A549 treated with ZK216348 at 1 μM for 4 hours (cell line): ENCODE measurements around the gene CTDSPL. TPM values are rescaled to one million over a fixed set of nuclear protein-coding genes. Genes with fewer than 3 reads are reported as not detected.

Experiments
- total RNA-seq: library from RNA; stranded (reverse); fragments of 200-300 nt; extraction: Qiagen RNA extraction; gene quantifications from 5 replicates; pipeline ENCODE4 v1.2.3, GENCODE V29; 2022; ENCODE audit warnings: low read depth

The CTDSPL gene, protein sequence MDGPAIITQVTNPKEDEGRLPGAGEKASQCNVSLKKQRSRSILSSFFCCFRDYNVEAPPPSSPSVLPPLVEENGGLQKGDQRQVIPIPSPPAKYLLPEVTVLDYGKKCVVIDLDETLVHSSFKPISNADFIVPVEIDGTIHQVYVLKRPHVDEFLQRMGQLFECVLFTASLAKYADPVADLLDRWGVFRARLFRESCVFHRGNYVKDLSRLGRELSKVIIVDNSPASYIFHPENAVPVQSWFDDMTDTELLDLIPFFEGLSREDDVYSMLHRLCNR
- total RNA-seq, result 10.2 to 14.7 TPM (median 13.3 TPM) in 5 replicates

DNA sequence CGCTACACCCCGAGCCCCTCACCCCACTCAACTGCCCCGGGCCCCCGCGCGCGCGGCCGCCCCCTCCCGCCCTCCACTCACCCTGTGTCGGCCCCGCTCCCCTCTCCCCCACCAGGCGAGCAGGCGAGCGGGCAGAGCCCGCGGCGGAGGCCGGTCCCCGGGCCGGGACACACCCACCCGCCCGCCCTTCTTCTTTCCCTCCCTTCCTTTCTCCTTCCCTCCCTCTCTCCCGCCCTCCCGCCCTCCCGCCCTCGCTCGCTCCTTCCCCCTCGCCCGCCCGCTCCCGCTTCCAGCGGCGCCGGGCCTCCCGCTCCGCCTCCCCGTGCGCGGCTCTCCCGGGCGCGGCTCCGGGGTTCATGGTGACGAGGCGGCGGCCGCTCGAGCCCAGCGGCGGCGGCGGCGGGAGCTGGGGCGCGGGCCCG, at the start of gene CTDSPL:
Gene CTDSPL, plus strand, starts transcription at position 261 of the 422 bp plus-strand sequence. CDS start 320 bp downstream, outside the sequence.

DNA sequence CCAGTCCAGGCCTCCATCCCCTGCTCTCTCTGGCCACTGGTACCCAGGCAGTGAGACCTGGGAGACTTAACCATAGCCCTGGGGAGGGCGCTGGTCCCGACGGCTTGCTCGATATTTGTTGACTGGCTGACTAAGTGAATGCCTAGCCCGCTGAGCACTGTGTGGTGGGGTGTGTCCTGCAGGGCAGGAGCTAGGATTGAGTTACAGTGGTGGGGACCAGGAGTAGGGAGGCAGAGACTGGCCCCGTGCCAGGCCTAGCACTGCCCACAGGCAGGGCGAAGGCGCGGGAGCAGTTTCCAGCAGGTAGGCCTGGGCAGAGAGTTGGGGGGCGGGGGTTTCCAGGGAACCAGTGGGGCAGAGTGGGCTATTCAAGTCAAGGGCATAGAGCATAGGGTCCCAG, 128.8 kb downstream of the CTDSPL start, which contains the start of gene VILL:
Gene VILL, plus strand, starts transcription at position 260 of the 400 bp plus-strand sequence. CDS start 2,887 bp downstream, outside the sequence.

DNA sequence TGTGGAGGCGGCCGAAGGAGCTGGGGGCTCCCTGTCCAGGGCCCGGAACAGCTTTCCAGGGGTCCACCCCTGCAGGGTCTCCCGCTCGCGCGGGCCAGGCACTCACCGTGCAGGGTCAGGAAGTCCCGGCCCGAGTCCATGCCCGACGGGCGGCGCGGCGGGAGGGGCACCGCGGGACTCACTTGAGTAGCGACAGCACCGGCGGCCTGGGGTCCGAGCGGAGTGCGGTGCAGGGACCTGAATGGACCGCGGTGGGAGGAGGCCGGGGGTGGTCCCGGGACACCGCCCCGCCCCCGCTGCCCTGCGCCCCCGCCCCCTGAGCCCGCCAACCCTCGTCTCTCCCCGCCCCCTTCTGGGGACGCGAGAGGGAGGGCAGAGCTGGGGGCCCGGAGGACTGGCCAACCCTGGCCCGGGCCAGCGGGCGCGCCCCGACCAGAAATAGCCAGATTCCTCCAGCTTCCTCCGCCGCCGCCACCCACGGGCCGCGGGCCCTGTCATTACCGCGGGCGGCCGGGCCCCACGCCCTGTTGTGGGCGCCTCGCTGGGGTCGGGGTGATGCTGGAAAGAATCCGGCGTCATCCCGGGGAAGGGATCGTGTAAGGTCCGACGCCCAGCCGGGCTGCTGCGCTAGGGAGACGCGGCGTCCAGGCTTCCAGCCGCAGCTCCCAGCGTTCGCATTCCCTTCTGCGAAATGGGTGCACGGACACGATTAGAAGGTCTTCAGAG, 167.9 kb downstream of the CTDSPL start, which contains the start of gene PLCD1:
Gene PLCD1, minus strand, starts transcription at position 243 of the 726 bp plus-strand sequence. Its CDS starts 103 bp downstream, at position 140.

Other genes starting within 250 kb of the CTDSPL start
- 0.21 TPM in 1 of 5 replicates, not detected in the others for gene VILL, start 128.9 kb downstream of the CTDSPL start, total RNA-seq
- gene PLCD1, start 167.8 kb downstream of the CTDSPL start, total RNA-seq, result 3.1 to 5.1 TPM (median 3.3 TPM) in 5 replicates
- gene DLEC1, start 177.3 kb downstream of the CTDSPL start, total RNA-seq, result 0.05 to 0.09 TPM in 2 of 5 replicates, not detected in the others